Osteocyte (in vitro differentiated cells): ENCODE results near the gene PCDH7. TPM values are rescaled to one million over a fixed set of nuclear protein-coding genes. Genes with fewer than 3 reads are reported as not detected.

Source experiments
- DNase-seq: peaks from one replicate; pipeline ENCODE4 v3.0.0; 2021; ENCODE audit warnings: mixed read lengths; ENCODE audit not compliant: unreplicated experiment; ENCODE audit errors: extremely low spot score
- H3K27ac Mint-ChIP-seq: one replicate; pipeline ENCODE4 v1.8.0; 2021; ENCODE audit warnings: mild to moderate bottlenecking, mixed read lengths; ENCODE audit not compliant: unreplicated experiment
- H3K27me3 Mint-ChIP-seq: one replicate; pipeline ENCODE4 v1.8.0; 2021; ENCODE audit warnings: mixed read lengths; ENCODE audit not compliant: unreplicated experiment
- H3K36me3 Mint-ChIP-seq: one replicate; pipeline ENCODE4 v1.8.0; 2021; ENCODE audit warnings: mixed read lengths; ENCODE audit not compliant: unreplicated experiment
- H3K4me1 Mint-ChIP-seq: one replicate; pipeline ENCODE4 v1.8.0; 2021; ENCODE audit warnings: mixed read lengths; ENCODE audit not compliant: unreplicated experiment
- H3K4me3 Mint-ChIP-seq: one replicate; pipeline ENCODE4 v1.8.0; 2021; ENCODE audit warnings: mild to moderate bottlenecking, moderate library complexity, mixed read lengths; ENCODE audit not compliant: unreplicated experiment
- H3K9me3 Mint-ChIP-seq: one replicate; pipeline ENCODE4 v1.8.0; 2021; ENCODE audit warnings: mixed read lengths; ENCODE audit not compliant: unreplicated experiment
- total RNA-seq: library from RNA; stranded (reverse); gene quantifications from 2 replicates; pipeline ENCODE4 v1.2.1, GENCODE V29; 2021
- TF ChIP-seq, protein P1 (sequence below): fragments of 200-600 bp; sonication (generic); IDR thresholded peaks from 2 replicates; pipeline ENCODE4 v1.5.0; 2021; ENCODE audit warnings: antibody characterized with exemption, mild to moderate bottlenecking, moderate library complexity

The PCDH7 gene
- total RNA-seq, 1 donor from 2014 or later: 147 TPM

DNA sequence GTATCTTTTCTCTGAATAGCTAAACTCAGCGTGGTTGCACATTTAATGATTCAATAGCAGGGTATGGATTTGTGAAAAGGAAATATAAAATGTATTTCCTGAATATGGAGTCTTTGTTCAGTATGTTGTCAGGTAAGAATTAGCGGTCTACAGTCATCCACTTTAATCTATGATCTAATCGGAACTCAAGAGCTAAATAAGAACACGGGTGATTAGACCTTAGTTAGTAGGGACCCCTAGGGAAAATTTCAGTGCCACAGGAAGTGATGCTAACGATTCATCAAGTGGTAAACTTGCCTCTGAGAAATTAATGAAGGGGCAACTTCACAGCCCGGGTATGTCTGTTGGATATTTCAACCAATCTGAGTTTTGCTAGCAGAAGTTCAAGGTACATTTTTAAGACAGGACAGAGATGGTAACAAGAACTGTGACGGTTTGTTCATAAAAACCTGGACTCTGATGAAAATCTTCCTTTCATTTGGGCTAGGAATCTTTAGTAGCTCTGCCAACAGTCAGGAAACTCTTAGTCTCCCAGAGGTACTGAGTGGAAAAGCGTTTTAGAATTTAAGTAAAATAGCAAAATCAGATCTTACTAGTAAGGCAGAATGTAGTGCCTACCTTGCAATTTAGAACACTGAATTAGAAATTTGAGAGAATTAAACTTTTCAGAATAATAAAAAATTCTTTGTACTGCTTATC is 47.1 kb downstream of the PCDH7 start:
- Mint-ChIP-seq H3K9me3 (no peaks in the 10 kb centered on the region), H3K27ac (peak overlapping the region; percentile 66), H3K27me3 (no peaks in the 10 kb centered on the region), H3K4me3 (no peak overlapping the region), H3K4me1 (peaks cover 64% of the 10 kb centered on the region), H3K36me3 (peaks cover 3% of the 10 kb centered on the region)
- no peak for DNase-seq
- TF ChIP-seq, protein P1, sequence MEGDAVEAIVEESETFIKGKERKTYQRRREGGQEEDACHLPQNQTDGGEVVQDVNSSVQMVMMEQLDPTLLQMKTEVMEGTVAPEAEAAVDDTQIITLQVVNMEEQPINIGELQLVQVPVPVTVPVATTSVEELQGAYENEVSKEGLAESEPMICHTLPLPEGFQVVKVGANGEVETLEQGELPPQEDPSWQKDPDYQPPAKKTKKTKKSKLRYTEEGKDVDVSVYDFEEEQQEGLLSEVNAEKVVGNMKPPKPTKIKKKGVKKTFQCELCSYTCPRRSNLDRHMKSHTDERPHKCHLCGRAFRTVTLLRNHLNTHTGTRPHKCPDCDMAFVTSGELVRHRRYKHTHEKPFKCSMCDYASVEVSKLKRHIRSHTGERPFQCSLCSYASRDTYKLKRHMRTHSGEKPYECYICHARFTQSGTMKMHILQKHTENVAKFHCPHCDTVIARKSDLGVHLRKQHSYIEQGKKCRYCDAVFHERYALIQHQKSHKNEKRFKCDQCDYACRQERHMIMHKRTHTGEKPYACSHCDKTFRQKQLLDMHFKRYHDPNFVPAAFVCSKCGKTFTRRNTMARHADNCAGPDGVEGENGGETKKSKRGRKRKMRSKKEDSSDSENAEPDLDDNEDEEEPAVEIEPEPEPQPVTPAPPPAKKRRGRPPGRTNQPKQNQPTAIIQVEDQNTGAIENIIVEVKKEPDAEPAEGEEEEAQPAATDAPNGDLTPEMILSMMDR: no peak

DNA sequence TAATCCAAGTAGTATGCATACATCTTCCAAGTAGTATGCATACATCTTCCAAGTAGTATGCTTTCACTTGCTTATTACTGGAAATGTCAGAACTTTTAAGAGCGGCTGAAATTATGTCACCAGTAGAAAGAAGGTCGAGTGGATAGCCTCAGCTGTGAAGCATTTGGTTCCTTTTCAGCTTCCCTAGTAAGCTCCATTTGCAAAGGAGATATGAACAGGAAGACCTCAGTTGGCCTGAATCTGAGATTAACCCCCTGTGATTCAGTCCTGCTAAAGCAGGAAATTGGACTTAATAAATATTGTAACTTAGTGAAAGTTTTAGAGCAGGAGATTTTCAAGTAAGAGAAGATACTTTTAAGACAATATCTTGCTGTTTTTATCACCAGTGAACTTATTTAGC is 48.1 kb downstream of the PCDH7 start:
- TF ChIP-seq, protein P1: no peak
- H3K4me1 Mint-ChIP-seq: peaks cover 61% of the 10 kb centered on the region
- H3K27ac Mint-ChIP-seq: no peak overlapping the region
- no peaks in the 10 kb centered on the region for H3K27me3 Mint-ChIP-seq
- no peak for DNase-seq
- no peak overlapping the region for H3K4me3 Mint-ChIP-seq
- no peaks in the 10 kb centered on the region for H3K9me3 Mint-ChIP-seq
- H3K36me3 Mint-ChIP-seq: peaks cover 5% of the 10 kb centered on the region

DNA sequence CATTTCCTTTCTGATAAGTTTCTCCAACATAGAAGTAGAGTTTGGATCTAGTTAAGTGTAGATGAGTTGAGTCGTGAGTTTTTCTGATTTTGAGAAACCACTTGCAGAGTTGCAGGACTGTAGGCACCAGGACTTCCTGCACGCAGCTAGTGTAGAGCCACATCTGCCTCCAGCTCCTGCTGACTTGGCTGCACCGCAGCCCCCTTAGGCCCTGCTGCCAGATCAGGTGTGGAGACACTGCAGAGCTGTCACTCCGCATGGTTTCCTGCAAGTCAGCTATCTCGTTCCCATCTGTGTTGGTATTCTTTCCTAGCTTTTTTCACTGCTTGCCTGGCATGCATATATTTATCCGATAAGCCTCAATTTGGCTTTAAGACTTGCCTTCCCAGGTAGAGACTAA is 48.9 kb downstream of the PCDH7 start:
- Mint-ChIP-seq H3K9me3 (no peaks in the 10 kb centered on the region), H3K4me3 (no peak overlapping the region), H3K36me3 (peaks cover 9% of the 10 kb centered on the region), H3K4me1 (peaks cover 61% of the 10 kb centered on the region), H3K27me3 (no peaks in the 10 kb centered on the region), H3K27ac (no peak overlapping the region)
- DNase-seq: no peak
- TF ChIP-seq, protein P1: no peak

DNA sequence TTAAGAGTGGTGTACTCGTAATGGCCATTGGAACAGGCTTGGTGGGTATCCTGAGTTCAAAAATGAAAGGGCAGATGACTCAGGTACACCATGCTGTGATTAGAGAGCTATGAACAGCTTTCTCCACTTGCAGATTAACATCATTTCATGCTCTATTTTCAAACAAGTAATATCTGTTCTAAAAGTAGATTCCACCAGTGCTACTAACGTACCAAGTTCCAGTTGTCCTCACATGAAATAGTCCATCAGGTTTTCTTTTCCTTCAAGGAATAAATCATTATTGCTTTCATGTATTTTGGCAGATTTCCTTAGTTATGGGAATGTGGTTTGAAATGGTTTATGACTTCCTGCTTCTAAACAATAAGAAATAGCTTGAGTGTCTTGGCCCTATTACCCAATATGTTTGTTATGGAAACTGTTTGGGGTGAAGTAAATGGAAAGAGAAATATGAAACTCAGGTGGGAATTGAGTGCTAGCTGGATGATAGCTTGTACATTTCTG is 49.9 kb downstream of the PCDH7 start:
- H3K36me3 Mint-ChIP-seq: peaks cover 9% of the 10 kb centered on the region
- no peaks in the 10 kb centered on the region for H3K9me3 Mint-ChIP-seq
- peaks cover 54% of the 10 kb centered on the region for H3K4me1 Mint-ChIP-seq
- TF ChIP-seq, protein P1: no peak
- H3K27ac Mint-ChIP-seq: no peak overlapping the region
- DNase-seq: no peak
- H3K27me3 Mint-ChIP-seq: no peaks in the 10 kb centered on the region
- no peak overlapping the region for H3K4me3 Mint-ChIP-seq

DNA sequence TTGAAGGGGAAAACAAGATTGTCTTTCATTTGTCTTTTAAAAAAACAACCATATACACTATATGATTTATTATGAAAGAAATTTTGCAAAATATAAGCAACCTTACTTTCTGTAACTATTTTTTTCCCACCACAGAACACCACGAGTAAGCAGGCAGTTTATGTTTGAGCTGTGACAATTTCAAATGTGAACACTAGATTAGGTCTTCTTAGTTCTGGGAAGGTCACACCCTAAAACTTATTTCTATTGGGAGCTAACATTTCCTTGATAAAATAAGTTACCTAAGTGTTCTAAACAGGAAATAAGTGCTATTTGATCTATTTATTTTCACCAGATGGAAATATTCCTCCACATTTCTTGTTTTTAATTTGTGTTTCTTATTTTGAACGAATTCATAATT is 50.6 kb downstream of the PCDH7 start:
- Mint-ChIP-seq H3K27ac (no peak overlapping the region), H3K27me3 (no peaks in the 10 kb centered on the region), H3K36me3 (peaks cover 9% of the 10 kb centered on the region), H3K4me3 (no peak overlapping the region), H3K9me3 (no peaks in the 10 kb centered on the region), H3K4me1 (peaks cover 54% of the 10 kb centered on the region)
- no peak for DNase-seq
- TF ChIP-seq, protein P1: no peak
